T-helper 1 cell (primary cell): ENCODE data around the gene MT1H.
A peak's percentile ranks its signal among the peaks of the same experiment; 100 is the strongest.

Source experiments
- DNase-seq, 5 donors: peaks; one replicate each; pipeline ENCODE4 v3.0.0-alpha.2; 2012 to 2020

Gene MT1H

DNA sequence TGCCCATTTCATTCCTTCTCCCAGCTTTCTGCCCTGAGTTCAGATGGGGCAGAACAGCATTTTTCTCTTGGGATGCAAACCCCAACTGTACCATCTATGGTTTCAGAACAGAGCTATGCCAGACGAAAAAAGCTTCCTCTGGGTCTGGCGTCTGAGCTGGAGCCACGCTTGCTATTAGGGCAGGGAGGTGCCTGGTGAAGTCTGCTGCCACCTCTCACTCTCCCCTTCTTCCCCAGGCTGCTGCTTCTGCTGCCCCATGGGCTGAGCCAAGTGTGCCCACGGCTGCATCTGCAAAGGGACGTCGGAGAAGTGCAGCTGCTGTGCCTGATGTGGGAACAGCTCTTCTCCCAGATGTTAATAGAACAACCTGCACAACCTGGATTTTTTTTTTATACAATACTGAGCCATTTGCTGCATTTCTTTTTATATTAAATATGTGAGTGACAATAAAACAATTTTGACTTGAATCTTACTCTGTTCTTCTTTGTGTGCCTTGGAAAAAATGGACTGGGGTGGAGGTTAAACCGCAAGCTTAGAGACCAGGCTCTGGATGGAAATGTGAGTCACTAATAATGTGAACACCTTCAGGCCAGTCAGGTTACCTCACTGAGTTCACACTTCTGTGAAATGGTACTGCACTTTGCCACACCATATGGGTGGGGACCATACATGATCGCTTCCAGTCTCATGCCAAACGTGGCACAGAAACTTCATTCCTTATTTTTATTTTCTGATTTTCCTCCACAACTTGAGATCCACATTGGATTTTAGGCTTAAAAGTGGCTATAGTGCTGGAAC is 32.8 kb upstream of the MT1H start:
- DNase-seq, result no peak

DNA sequence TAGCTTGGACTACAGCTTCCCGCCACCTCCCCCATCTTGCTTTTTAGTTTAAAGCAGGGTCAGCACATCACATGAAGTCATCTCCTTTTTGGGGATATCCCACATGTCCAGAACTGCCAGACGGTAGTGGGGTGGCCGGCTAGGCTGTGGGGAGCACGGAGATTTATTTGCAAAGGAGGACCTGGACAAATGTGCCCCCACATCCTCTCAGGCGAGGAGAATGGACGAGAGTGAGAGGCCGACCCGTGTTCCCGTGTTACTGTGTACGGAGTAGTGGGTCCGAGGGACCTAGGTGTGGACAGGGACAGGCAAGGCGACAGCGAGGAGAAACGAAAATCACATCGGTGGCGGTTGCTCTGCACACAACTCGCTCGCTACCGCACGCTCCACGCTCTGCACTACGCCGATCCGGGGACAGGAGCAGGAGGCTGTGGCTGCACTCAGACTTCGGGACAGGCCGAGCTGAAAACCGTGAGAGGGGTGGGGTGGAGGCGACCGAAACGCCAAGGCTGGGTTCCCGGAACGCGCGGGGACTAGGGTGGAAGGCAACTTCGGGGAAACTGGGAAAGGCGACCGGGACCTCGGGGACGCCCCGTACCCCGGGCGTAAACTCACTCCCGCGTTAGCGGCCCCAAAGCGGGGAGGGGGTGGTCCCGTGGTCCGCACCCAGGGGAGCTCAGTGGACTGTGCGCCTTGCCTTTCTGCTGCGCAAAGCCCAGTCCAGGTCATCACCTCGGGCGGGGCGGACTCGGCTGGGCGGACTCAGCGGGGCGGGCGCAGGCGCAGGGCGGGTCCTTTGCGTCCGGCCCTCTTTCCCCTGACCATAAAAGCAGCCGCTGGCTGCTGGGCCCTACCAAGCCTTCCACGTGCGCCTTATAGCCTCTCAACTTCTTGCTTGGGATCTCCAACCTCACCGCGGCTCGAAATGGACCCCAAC is 31.5 kb upstream of the MT1H start, which contains the start of gene MT1A:
Gene MT1A, plus strand, starts transcription at position 853 of the 937 bp plus-strand sequence. Its CDS starts 73 bp downstream, at position 926.
- DNase-seq, result no peak

DNA sequence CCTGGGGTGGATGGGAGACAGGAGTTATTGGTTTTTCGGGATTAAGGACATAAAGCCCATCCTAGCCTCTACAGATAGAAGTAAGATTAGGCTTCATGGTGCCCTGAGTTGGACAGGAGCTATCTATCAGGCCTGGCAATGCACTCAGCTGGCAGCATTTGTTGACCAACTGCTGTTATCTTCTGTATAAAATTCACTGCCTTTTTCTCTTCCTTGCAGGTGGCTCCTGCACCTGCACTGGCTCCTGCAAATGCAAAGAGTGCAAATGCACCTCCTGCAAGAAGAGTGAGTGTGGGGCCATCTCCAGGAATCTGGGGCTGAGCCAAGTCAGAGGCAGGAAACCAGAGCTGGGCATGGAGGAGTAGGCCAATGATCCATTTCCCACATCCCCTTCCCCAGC is 30.6 kb upstream of the MT1H start:
- no peak for DNase-seq

DNA sequence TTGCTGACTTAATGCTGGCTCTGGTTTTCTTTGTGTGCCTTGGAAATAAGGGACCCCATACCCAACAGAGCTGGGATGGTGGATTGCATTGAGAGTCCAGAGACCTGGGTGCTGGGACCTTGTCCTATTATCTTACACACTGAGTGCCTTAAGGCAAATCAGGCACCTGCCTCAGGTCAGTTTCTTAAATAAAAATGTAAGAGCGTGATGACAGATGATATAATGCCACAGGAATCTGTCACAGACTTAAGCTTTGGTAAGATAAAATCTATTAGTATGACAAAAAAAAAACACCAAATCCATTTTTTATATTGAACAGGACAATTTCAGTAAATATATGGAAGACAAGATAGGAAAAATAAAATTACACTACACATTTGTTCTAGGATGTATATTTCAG is 29.5 kb upstream of the MT1H start:
- no peak for DNase-seq

DNA sequence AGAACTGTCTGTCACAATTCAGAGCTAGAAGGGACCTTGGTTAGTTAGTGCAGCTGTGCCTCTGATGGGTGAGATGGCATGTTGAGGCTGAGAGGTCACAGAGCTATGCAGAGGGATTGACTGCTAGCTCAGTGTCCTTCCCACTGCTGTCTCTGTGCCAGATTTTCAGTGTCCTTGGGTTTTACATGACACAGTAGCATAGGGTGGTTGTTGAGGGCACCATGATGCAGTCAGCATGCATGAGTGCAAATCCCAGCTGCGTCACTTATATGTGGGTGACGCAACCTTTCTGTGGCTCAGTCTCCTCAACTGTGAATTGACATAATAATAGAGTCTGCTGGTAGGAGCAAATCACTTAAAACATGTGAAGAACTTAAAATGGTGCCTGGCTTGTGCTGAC is 28.4 kb upstream of the MT1H start:
- no peak for DNase-seq

DNA sequence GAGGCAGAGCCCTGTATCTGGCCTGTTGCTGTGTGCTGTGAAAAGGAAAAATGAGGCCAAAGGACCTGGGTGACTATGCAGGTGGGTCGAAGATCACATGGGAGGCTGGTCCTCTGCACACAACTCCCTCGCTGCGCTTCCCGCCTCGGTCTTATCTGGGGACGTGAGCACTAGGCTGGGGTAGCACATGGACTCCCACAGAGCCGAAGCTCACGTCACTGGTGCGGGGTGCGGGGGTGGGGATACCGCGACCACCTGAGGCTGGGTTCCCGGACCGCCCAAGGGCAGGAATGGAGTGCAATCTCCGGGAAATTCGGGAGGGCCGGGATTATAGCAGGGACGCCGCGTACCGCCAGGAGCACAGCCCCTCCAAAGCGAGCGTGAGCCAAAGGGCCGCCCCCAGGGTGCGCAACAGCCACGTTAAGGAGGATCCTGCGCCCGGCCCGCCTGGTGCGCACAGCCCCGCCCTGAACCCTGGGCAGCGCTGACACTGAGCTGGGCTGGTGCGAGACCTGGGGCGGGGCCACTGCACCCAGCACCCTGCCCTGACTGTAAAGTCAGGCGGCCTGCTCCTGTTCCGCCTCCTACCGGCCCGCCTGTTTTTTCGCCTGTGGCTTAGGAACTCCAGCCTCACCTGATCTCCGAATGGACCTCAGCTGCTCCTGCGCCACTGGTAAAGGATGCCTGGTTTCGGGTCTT is 26.4 kb upstream of the MT1H start:
- DNase-seq, result peak; percentile 47 to 84 (median 64)

DNA sequence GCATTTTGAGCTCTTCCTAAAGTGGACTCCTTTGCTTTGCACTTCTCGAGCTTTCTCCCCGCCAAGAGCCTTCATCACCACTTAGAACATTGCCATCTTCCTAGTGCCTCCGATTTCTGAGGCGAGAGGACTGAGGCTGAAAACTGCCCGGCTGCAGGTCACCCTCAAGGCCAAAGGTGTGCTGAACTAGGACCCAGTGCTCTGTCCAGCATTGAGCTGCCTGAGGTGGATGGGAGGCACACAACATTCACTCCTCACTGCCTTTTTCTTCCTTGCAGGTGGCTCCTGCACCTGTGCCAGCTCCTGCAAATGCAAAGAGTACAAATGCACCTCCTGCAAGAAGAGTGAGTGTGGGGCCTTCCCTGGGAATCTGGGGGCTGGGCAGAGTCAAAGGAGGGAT is 25.8 kb upstream of the MT1H start:
- DNase-seq, result no peak

DNA sequence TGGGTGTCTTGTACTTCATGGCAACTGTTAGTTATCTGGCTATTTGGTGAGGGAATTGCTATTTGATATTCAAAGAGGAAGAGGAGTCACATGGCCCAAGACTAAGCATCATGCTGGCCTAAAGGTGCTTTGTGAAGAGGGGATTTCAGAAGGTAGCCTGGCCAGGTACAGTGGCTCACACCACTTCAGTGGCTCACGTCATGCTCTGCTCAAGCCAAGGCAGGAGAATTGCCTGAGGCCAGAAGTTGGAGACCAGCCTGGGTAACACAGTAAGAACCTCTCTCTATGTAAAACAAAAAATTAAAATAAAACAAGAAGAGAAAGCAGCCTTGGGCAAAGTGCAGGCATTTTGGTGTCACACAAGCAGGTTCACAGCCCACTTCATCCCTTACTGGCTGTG is 24.3 kb upstream of the MT1H start:
- DNase-seq, result no peak

DNA sequence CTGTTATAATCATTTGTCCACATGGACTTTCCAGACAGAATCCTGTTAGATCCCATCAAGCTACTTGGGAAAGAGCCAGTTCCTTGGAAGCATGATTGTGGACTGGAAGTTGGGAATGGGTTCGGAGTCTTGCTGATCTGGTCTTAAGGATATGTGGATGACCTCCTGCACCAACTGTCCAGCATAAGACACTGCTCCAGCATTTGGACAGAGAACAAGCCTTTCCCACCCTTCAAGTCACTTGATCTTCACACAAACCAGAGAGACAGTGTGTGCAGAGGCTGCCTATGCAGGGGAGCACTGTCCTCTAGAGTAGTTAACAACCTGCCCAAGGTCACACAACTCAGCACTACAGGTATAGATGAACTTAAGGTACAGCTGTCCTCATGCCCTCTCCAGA is 23.8 kb upstream of the MT1H start:
- DNase-seq, result no peak

DNA sequence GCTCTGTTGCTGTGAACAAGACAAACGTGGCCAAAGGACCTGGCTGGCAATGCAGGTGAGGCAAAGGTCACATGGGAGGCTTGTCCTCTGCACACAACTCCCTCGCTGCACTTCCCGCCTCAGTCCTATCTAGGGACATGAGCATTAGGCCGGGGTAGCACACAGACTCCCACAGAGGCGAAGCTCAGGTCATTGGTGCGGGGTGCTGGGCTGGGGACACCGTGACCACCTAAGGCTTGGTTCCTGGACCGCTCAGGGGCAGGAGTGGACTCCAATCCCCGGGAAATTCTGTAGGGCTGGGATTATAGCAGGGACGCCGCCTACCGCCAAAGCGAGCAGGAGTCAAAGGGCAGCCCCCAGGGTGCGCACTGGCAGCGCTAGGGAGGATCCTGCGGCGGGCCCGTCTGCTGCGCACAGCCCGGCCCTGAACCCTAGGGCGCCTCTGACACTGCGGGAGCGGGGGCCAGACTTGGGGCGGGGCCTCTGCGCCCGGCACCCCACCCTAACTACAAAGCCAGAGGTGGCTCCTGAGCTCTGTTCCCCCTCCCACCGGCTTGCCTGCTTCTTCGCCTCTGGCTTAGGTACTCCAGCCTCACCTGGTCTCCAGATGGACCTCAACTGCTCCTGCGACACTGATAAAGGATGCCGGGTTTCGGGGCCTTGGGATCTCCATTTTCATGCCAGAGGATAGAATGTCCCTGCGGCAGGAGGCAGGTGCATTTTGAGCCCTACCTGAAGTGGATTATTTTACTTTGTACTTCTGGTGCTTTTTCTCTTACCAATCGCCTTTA is 21.8 kb upstream of the MT1H start:
- no peak for DNase-seq

DNA sequence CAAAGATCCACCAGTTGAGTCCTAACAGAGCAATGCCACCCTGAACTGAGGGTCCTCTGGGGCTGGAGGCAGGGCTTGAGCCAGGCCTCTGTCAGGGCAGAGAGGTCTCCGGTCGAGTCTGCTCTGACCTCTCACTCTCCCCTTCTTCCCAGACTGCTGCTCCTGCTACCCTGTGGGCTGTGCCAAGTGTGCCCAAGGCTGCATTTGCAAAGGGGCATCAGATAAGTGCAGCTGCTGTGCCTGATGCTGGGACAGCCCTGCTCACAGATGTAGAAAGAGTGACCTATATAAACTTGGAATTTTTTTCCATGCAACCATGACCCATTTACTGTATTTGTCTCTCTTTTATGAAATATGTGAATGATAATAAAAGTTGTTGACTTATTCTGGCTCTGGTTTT is 20.3 kb upstream of the MT1H start:
- DNase-seq, result no peak

DNA sequence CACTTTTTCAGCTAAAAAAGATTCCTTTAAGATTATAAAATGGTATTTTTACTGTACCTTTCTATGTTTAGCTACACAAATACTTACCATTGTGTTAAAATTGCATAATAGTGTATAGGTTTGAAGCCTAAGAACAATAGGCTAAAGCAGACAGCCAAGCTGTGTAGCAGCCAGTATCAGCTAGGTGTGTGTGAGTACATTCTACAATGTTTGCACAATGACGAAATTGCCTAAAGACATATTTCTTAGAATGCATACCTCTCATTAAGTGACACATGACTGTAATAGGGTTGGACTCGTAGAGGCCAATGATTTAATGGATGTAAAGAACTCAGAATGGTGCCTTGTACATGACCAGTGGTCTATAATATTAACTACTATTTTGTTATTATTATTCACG is 19.8 kb upstream of the MT1H start:
- no peak for DNase-seq

DNA sequence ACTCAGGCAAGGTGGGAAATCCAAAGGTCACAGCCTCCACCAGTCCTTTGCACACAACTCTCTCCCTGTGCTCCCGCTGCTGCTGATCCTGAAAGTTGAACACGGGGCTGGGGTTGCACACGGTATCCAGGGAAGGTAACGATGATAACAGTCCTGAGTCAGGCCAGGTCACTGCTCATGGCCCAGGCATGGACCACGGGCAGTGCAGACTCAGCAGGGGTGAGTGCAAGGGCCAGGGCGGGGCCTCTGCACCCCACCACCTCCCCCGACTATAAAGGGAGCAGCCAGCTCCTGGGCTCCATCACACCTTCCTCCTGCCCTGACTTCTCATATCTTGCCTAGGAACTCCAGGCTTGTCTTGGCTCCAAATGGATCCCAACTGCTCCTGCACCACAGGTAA is 18.0 kb upstream of the MT1H start, which contains the start of gene MT1B:
Gene MT1B, plus strand, starts transcription at position 301 of the 400 bp plus-strand sequence. Its CDS starts 68 bp downstream, at position 369.
- DNase-seq, result no peak

DNA sequence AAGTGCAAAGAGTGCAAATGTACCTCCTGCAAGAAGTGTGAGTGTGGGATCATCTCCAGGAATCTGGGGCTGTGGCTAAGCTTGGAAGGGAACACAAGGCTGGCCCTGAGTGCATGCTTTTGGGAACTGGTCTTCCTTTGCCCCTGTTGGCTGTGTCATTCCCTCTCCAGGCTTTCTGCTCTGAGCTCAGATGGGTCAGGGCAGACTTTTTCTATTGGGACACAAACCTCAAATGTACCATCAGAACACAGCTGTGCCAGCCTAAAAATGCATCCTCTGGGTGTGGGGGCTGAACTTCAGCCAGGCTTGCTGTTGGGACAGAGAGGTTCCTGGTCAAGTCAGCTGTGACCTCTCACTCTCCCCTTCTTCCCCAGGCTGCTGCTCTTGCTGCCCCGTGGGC is 17.0 kb upstream of the MT1H start:
- no peak for DNase-seq

DNA sequence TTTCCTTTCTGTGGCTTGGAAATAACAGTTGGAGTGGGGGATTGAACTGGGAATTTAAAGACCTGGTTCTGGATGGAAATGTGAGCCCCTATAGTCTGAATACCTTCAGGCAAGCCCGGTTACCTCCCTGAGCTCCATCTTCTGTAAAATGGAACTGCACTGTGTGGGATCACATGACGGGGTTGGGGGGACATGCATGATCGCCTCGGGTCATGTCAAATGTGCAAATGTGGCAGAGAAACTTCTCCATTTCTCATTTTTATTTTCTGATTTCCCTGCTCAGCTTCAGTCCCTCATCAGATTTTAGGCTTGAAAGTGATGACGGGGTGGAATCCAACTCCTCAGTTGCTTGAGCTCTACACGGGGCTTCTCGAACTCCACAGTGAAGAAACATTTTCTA is 16.4 kb upstream of the MT1H start:
- DNase-seq, result no peak

DNA sequence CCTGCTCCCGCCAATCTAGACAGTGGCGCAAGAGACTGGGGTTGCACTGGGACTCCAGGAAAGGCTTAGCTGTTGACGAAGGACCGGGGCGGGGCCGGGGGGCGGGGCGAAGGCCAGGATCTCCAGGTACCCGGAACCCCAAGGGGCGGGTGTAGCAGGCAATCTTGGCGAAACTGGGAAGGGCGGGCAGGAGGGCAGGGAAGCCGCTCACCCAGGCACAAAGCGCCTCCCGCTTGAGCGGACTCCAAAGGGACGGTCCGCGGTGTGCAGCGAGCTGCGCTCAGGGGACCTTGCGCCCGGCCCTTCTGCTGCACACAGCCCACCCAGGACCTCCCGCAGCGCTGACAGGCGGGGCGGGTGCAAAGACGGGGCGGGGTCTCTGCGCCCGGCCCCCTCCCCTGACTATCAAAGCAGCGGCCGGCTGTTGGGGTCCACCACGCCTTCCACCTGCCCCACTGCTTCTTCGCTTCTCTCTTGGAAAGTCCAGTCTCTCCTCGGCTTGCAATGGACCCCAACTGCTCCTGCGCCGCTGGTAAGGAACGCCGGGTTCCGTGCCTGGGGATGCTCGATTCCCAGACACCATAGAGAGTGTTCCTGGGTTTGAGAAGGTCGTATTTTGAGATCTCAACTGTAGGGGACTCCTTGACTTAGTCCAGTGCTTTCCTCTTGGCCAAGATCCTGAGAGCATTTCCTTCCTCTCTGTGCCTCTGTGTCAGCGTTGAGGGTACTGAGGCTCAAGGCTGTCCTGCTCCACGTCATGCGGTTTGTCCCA is 11.9 kb upstream of the MT1H start, which contains the start of gene MT1F:
Gene MT1F, plus strand, starts transcription at position 405 of the 772 bp plus-strand sequence. Its CDS starts 100 bp downstream, at position 505.
- DNase-seq, result peak; percentile 48 to 66 (median 62)

DNA sequence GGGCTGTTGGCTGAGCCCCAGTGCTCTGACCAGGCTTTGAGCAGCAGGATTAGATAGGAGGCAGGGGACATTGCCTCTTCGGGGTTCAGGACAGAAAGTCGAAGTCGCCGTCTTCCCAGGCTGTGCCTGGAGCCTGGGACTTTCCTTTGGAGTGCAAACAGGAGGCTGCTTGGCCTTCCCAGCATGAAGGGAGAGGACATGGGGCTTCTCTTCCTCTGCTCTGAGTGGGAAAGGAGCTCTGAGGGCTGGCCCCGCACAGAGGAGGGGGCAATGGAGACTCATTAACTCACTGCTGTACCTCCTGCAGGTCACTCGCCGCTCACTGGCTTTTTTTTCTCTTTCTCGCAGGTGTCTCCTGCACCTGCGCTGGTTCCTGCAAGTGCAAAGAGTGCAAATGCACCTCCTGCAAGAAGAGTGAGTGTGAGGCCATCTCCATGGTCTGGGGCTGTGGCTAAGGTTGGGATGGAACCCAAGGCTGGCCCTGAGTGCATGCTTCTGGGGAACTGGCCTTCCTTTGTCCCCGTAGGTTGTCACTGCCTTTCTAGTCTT is 11.2 kb upstream of the MT1H start:
- DNase-seq, result no peak

DNA sequence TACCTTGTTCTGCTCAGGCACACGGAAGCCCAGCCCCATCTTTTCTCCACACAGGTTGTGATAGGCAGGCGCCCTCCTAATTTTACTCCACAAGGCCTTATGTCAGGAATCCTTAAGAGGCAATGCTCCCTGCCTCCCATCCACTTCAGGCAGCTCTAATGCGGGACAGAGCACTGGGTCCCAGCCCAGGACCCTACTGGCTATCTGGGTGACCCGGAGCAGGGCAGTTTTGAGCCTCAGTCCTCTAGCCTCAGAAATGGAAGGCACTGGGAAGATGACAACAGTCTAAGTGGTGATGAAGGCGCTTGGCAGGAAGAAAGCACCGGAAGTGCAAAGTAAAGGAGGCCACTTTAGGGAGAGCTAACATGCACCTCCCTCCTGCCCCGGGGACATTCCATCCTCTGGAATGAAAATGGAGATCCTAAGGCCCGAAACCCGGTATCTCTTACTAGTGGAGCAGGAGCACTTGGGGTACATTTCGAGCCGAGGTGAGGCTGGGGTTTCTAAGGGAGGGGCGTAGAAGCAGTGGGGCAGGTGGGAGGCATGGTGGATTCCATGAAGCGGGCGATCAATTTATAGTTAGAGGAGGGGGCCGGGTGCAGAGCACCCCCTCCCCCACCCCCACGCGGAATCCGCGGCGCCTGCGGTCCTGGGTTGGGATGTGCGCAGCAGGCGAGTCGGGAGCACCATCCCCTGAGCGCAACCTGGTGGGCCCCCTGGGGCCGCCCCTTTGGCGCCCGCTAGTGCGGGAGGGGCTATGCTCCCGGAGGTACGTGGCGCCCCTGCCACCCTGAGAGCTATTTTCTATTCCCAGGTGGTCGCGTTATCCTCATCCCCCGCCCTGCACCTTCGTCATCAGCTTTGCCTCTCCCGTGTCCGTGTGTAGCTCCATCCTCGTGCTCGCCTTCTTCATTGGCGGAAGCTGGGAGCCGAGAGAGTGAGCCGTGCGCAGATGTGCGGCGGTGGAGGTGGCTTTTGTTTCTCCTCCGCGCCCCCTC is 7.0 kb upstream of the MT1H start:
- DNase-seq, result peak in 1 of 5 donors; percentile 33

DNA sequence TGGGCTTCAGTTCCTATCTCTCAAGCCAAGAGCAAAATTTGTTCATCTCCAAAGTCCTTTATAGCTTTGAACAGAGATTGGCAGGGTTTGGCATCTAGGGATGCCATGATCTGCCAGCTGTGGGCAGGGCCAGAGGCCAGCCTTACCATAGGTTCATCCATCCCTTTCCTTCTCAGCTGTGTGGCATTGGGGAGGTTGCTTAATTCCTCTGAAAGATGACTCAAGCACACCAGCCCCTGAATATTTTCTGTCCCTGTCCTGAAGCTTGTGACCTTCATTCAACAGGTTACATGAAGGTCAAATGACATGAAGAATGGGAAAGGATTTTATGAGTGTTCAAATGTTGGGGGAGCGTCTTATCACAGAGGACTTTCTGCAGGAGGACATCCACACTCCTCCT is 5.1 kb upstream of the MT1H start:
- DNase-seq, result no peak
